Measurements from ENCODE around the gene ZNF598. TPM values are rescaled to one million over a fixed set of nuclear protein-coding genes. Genes with fewer than 3 reads are reported as not detected.
A peak's percentile ranks its signal among the peaks of the same experiment; 100 is the strongest.

The ZNF598 gene
- polyA plus RNA-seq, 1 of the 3 experiments (the other 2 are of a cell fraction): 47.8 TPM

DNA sequence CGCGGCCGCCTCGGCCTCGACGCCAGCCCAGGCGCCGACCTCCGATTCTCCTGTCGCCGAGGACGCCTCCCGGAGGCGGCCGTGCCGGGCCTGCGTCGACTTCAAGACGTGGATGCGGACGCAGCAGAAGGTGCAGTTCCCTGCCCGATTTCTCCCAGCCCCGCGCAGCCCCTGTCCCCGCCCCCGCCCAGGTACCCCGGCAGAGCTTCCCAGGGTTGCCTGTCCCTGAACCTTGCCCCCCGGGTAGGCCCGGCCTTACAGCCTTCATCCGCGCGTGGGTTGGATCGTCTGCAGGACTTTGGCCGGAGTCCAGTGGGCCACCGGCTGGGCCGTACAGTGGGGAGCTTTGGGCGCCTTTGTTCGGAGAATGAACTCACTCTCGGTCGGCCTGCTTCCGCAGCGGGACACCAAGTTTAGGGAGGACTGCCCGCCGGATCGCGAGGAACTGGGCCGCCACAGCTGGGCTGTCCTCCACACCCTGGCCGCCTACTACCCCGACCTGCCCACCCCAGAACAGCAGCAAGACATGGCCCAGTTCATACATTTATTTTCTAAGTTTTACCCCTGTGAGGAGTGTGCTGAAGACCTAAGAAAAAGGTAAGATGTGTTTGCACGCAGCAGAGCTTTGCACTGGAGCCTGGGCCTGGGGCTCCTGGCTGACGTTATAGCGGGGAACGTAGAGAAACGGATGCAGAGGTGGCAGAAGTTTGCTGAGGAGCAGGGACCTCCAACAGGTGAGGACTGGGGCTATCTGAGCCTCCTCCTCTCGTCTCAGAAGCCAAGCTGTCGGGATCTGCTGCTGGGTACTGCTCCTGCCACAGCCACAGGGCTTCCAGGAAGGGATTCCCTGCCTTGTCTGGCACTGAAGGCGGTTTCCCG lies 25.0 kb downstream of the ZNF598 start:
- no peaks in the 10 kb centered on the region for H3K9me2 ChIP-seq
- H2AFZ ChIP-seq (ENCODE audit: low read depth): no peak overlapping the region
- no peaks in the 10 kb centered on the region for H3K9me3 ChIP-seq
- POLR2A ChIA-PET: interaction anchor here (0.6 to 1.8 kb wide), 5 partner anchors 11 to 171 kb away, joined by 3 to 9 read pairs (median 5); partner anchors contain the start of genes RPS2, TBL3 and TRAF7
- peaks cover 19% of the 10 kb centered on the region; the same call in 1 of the 2 replicates for H3K79me2 ChIP-seq (ENCODE audit: insufficient read depth)
- peaks cover 8 to 29% of the 10 kb centered on the region in 2 experiments; a peak in 2 of 4 replicates for H3K4me1 ChIP-seq (ENCODE audit: control insufficient read depth in 1 of 2, insufficient read depth in 2 of 2, low read depth in 1 of 2, low read length in 1 of 2)
- H3K4me2 ChIP-seq: peak overlapping the region; percentile 99
- WGBS (ENCODE audit: low lambda C conversion rate): 51% methylated on average over 9 of the region's 58 CpGs
- no peak for DNase-seq
- H3K27me3 ChIP-seq (ENCODE audit: insufficient read depth): no peaks in the 10 kb centered on the region
- peak overlapping the region; percentile 39 to 95 for H3K27ac ChIP-seq (ENCODE audit: low read depth in 2 of 2, low read length in 1 of 2)
- CTCF ChIA-PET: interaction anchor here (0.6 to 12.9 kb wide), 6 partner anchors 13 to 1090 kb away, joined by 3 to 108 read pairs (median 5); partner anchors contain the start of gene TBL3
- H4K20me1 ChIP-seq (ENCODE audit: insufficient read depth): no peaks in the 10 kb centered on the region
- peak overlapping the region; percentile 77 to 80 for H3K4me3 ChIP-seq (ENCODE audit: low read depth in 2 of 2, low read length in 1 of 2)
- peak overlapping the region; percentile 85 for H3K9ac ChIP-seq
- peaks cover 5 to 13% of the 10 kb centered on the region in 2 experiments for H3K36me3 ChIP-seq (replicated peaks in 1 of 2; ENCODE audit: control insufficient read depth in 1 of 2, insufficient read depth in 2 of 2, low read length in 1 of 2)
- TF ChIP-seq NRF1 (IDR thresholded peaks at IDR 0.05; ENCODE audit: low read depth, low read length) (no peak), TEAD4 (IDR thresholded peaks at IDR 0.05; ENCODE audit: borderline replicate concordance, insufficient read depth) (no peak)
- H3F3A ChIP-seq (replicated peaks; ENCODE audit: insufficient read depth): peaks cover 15% of the 10 kb centered on the region

DNA sequence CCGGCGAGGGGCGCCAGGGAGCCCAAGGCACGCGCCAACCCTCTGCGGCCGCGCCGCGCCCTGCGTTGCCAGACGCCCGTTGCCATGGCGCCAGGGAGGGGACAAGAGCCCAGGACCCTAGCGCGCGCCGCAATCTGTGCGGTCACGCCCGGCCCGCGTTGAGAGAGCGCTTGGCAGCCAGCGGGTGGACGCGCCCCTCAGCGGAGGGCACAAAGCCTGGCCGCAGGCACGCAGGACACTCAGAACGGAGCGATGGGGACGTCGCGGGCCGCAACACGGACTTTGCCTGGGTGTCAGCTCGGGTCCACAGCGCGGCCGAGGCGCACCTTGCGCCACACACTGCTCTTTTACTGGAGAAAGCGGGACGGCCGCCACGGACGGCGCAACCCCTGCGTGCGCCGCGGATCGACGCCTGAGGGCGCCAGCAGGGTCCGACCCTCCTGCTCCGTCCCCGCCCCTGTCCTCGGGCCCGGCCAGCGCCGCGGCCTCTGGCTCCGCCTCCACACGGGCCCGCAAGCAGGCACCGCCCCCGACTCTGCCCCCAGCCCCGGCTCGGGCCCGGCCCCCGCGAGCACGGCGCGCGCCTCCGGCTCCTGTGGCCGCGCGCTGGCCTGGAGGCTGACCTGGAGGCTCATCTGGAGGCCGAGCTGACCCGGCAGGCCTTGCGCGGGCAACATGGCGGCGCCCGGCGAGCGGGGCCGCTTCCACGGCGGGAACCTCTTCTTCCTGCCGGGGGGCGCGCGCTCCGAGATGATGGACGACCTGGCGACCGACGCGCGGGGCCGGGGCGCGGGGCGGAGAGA lies 25.9 kb downstream of the ZNF598 start, which contains the start of gene GFER:
Gene GFER (plus strand): TSS at position 650 of the 803 bp plus-strand sequence. CDS start 26 bp downstream, at position 676.
- peaks cover 5 to 14% of the 10 kb centered on the region in 2 experiments for H3K36me3 ChIP-seq (replicated peaks in 1 of 2; ENCODE audit: control insufficient read depth in 1 of 2, insufficient read depth in 2 of 2, low read length in 1 of 2)
- H3K4me2 ChIP-seq: peak within 1 kb of the TSS; percentile 99
- ChIA-PET POLR2A (interaction anchor here (0.6 to 1.8 kb wide), 3 partner anchors 12 to 19 kb away, joined by 3 to 9 read pairs (median 8); partner anchors contain the start of genes RPS2 and TBL3), CTCF (interaction anchor here (0.6 to 12.9 kb wide), 8 partner anchors 12 to 1089 kb away, joined by 3 to 108 read pairs (median 4); partner anchors contain the start of genes RPS2 and TBL3)
- H3K4me1 ChIP-seq (ENCODE audit: control insufficient read depth in 1 of 2, insufficient read depth in 2 of 2, low read depth in 1 of 2, low read length in 1 of 2): peaks cover 8 to 21% of the 10 kb centered on the region in 2 experiments; a peak in 2 of 4 replicates
- H3K27me3 ChIP-seq (ENCODE audit: insufficient read depth): no peaks in the 10 kb centered on the region
- peak within 1 kb of the TSS; percentile 81; the same call in 1 of the 2 replicates for H2AFZ ChIP-seq (ENCODE audit: low read depth)
- DNase-seq: peak; percentile 99
- H3F3A ChIP-seq (replicated peaks; ENCODE audit: insufficient read depth): peaks cover 15% of the 10 kb centered on the region
- H3K79me2 ChIP-seq (ENCODE audit: insufficient read depth): peaks cover 19% of the 10 kb centered on the region; the same call in 1 of the 2 replicates
- H3K9me2 ChIP-seq: no peaks in the 10 kb centered on the region
- WGBS (ENCODE audit: low lambda C conversion rate): 4% methylated on average over 29 of the region's 109 CpGs
- peak within 1 kb of the TSS; percentile 77 to 80 for H3K4me3 ChIP-seq (ENCODE audit: low read depth in 2 of 2, low read length in 1 of 2)
- no peaks in the 10 kb centered on the region for H4K20me1 ChIP-seq (ENCODE audit: insufficient read depth)
- H3K27ac ChIP-seq (ENCODE audit: low read depth in 2 of 2, low read length in 1 of 2): peak within 1 kb of the TSS; percentile 66 to 95
- H3K9me3 ChIP-seq: no peaks in the 10 kb centered on the region
- H3K9ac ChIP-seq: peak within 1 kb of the TSS; percentile 85
- 0 out of 2 replicates have a peak, but pooled peaks have one; percentile 14 for TF ChIP-seq NRF1 (IDR thresholded peaks at IDR 0.05; ENCODE audit: low read depth, low read length)
- TF ChIP-seq MXI1 (IDR thresholded peaks at IDR 0.05; ENCODE audit: low read depth, low read length): peak; percentile 90
- TF ChIP-seq, protein P1, sequence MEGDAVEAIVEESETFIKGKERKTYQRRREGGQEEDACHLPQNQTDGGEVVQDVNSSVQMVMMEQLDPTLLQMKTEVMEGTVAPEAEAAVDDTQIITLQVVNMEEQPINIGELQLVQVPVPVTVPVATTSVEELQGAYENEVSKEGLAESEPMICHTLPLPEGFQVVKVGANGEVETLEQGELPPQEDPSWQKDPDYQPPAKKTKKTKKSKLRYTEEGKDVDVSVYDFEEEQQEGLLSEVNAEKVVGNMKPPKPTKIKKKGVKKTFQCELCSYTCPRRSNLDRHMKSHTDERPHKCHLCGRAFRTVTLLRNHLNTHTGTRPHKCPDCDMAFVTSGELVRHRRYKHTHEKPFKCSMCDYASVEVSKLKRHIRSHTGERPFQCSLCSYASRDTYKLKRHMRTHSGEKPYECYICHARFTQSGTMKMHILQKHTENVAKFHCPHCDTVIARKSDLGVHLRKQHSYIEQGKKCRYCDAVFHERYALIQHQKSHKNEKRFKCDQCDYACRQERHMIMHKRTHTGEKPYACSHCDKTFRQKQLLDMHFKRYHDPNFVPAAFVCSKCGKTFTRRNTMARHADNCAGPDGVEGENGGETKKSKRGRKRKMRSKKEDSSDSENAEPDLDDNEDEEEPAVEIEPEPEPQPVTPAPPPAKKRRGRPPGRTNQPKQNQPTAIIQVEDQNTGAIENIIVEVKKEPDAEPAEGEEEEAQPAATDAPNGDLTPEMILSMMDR (IDR thresholded peaks at IDR 0.05): peak; percentile 50
- TF ChIP-seq, protein P2, sequence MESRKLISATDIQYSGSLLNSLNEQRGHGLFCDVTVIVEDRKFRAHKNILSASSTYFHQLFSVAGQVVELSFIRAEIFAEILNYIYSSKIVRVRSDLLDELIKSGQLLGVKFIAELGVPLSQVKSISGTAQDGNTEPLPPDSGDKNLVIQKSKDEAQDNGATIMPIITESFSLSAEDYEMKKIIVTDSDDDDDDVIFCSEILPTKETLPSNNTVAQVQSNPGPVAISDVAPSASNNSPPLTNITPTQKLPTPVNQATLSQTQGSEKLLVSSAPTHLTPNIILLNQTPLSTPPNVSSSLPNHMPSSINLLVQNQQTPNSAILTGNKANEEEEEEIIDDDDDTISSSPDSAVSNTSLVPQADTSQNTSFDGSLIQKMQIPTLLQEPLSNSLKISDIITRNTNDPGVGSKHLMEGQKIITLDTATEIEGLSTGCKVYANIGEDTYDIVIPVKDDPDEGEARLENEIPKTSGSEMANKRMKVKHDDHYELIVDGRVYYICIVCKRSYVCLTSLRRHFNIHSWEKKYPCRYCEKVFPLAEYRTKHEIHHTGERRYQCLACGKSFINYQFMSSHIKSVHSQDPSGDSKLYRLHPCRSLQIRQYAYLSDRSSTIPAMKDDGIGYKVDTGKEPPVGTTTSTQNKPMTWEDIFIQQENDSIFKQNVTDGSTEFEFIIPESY (IDR thresholded peaks at IDR 0.05; ENCODE audit: borderline replicate concordance, low read depth): no peak
- no peak for TF ChIP-seq RFX5 (IDR thresholded peaks at IDR 0.05; ENCODE audit: low read length)
- TF ChIP-seq SMC3 (IDR thresholded peaks at IDR 0.05; ENCODE audit: low read depth, low read length): peak; percentile 11; the same call in 1 of the 2 replicates
- TF ChIP-seq, protein P3, sequence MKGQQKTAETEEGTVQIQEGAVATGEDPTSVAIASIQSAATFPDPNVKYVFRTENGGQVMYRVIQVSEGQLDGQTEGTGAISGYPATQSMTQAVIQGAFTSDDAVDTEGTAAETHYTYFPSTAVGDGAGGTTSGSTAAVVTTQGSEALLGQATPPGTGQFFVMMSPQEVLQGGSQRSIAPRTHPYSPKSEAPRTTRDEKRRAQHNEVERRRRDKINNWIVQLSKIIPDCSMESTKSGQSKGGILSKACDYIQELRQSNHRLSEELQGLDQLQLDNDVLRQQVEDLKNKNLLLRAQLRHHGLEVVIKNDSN (IDR thresholded peaks at IDR 0.05; ENCODE audit: borderline replicate concordance, low read depth): no peak
- TF ChIP-seq MEF2A (IDR thresholded peaks at IDR 0.05; ENCODE audit: borderline replicate concordance, low read depth): no peak
- no peak for TF ChIP-seq ELF1 (IDR thresholded peaks at IDR 0.05)
- TF ChIP-seq, protein P4, sequence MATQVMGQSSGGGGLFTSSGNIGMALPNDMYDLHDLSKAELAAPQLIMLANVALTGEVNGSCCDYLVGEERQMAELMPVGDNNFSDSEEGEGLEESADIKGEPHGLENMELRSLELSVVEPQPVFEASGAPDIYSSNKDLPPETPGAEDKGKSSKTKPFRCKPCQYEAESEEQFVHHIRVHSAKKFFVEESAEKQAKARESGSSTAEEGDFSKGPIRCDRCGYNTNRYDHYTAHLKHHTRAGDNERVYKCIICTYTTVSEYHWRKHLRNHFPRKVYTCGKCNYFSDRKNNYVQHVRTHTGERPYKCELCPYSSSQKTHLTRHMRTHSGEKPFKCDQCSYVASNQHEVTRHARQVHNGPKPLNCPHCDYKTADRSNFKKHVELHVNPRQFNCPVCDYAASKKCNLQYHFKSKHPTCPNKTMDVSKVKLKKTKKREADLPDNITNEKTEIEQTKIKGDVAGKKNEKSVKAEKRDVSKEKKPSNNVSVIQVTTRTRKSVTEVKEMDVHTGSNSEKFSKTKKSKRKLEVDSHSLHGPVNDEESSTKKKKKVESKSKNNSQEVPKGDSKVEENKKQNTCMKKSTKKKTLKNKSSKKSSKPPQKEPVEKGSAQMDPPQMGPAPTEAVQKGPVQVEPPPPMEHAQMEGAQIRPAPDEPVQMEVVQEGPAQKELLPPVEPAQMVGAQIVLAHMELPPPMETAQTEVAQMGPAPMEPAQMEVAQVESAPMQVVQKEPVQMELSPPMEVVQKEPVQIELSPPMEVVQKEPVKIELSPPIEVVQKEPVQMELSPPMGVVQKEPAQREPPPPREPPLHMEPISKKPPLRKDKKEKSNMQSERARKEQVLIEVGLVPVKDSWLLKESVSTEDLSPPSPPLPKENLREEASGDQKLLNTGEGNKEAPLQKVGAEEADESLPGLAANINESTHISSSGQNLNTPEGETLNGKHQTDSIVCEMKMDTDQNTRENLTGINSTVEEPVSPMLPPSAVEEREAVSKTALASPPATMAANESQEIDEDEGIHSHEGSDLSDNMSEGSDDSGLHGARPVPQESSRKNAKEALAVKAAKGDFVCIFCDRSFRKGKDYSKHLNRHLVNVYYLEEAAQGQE (IDR thresholded peaks at IDR 0.05; ENCODE audit: low read depth, low read length): peak; percentile 61
- TF ChIP-seq TAF1 (IDR thresholded peaks at IDR 0.05; ENCODE audit: borderline replicate concordance, low read depth, low read length): peak; percentile 81
- peak; percentile 33 for TF ChIP-seq CHD2 (IDR thresholded peaks at IDR 0.05; ENCODE audit: low read length, partially characterized antibody)

Data from SK-N-SH (cell line).